Right hindlimb (tissue), 1 donor: ENCODE measurements around the gene DENND11.

Source experiments
- DNase-seq: peaks from one replicate; pipeline ENCODE4 v3.0.0-alpha.2; 2018

Gene DENND11

DNA sequence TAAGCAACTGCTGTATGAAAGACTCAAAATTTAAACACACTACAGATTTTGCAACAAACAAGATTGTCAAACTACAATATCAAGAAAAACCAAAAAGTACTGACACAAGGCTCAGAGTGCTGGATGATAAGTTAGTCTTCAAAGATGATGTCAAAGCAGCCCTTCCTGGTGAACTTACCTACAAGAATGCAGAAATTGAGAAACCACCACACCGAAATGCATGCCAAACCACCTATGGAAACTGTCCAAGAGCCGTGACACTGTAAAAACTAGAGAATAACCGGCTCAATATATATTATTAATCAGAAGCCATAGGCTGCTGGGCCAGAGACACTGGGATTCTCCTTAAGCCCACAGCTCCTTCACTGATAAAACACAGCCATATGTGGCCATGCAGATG, 25.3 kb downstream of the DENND11 start:
- DNase-seq, result no peak

DNA sequence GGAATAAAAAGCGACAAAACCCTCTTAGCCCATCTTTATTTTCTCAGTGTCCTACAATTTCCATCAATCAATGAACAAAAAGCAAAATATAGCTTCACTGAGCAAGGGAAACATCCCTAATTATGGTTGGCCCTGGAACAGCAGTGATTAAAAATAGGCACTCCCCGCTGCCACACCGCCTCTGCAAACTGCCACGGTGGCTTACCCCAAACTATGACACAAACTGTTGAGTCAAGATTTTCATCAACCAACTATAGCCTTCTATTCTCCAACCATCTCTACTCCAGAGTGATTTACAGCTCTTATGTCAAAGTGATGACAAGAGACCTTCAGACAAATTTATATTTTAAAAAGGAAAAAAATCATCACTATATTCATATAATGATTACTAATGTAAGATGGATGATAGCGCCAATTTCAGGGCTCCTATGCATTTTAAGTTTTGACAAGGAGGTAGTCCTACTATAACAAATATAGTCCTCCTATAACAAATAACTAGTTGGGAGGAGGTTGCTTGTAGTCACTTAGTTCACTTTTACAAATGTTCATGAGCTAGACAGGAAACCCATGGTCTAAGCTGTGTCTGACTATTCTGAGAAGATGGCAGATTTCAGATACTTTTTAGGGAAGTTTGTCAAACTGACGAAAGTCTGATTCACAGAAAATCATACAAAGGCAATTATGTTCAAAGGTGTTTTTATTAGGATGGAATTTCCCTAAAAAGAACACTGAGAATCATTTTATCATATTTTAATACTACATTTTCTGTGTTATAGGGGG, 26.3 kb downstream of the DENND11 start:
- no peak for DNase-seq

DNA sequence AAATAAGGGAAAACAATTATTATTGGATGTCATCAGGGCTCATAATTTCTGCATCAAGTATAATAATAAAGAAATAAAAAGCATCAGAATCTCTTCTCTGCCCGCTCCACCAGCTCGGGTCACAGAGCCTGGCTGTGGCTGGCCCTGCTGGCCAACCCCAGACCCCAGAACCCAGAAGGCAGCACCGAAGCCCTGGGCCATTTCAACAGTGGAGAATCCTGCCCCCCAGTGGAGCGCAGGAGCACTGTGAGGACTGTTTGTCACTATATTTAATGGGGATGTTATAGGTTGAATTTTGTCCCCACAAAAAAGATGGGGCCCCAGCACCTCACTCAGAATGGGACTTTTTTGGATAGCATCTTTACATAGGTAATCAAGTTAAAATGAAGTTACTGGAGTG, 27.3 kb downstream of the DENND11 start:
- DNase-seq, result no peak

DNA sequence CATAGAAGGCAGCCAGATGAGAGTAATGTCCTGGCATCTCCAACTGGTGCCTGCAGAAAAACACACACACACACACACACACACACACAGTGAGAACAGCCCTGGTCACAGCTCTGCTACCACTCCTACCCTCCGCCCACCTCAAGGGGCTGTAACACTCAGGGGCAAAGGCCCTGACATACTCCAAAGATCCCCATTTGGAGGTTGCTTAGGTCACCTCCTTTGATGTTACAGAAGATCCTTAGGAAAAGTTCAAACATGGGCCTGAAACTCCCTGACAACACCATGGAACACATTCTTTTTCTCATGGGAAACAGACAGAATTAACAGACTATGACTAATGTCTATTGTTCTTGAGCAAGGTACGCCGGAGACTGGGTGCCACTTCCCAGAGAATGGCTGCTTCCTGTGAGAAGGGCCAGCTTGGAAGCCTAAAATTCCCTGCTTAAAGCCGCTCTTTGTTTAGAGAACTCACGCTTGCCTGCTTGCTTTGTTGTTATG, 27.7 kb downstream of the DENND11 start:
- no peak for DNase-seq

DNA sequence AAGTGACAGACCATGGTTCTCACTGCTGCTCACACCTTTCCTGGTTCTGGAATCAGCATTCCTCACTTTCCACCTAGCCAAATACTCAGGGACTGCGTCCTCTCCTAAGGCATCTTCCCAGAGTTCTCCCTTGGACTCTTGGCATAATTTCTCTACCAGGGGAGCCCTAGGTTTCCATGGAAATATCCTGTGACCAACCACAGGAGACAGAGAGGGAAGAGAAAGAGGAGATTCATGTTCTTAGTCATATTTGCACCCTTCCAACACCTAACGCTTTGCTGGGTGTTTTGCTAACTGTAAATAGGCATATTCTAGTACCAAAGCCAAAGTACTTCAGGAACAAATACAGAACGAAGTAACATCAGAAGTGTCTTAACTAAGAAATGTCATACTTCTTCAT, 28.6 kb downstream of the DENND11 start:
- DNase-seq, result no peak

DNA sequence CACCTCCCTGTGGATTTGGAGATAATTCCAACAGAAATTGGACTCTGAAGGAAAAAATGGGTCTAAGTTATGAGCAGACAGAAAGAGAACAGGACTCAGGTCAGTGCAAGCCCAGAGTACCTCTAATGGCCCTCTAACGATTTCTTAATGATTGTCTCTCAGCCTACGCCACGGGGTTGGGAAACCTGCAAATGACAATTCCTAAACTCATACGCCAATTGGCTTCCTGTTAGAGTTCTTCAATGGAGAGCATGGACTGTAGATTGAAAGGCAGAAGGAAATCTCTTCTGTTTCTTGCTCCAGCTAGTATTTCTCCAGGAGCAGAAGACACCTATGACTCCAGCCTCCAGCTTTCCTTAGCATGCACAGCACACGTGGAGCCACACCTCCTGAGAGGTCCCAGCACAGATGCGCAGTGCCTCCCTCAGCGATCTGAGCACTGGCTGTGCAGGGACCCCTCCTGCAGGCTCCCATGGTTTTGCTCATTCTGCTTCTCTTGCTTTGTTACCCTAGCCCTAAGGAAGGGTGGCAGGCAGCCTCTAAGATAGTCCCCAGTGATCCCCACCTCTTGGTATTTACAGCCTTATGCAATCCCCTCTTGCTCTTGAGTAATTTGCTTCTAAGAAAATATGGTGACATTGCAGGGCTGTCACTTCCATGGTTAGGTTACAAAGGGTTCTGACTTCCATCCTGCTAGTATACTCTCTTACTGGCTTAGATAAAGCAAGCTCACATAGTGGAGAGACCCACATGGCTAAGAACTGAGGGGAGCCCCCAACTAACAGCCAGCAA, 30.1 kb downstream of the DENND11 start:
- no peak for DNase-seq

DNA sequence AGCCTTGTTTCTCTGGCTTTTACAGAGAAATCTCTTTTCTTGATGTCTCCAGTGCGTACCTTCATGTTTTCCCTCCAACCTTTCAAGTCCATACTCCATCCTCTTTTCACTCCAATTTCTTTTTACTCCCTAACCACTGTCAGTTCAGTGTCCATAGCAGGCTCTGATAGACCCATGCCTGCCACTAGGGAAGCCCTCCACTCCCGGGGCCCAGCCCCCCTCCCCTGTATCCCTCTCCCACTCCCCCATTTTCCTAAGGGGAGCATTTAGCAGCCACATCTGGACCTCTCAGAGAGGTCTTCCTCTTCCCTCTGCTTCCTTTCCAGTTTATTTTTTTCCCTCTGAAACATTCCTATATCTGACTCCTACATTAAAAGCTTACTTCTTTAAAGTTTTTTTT, 33.1 kb downstream of the DENND11 start:
- DNase-seq, result no peak

DNA sequence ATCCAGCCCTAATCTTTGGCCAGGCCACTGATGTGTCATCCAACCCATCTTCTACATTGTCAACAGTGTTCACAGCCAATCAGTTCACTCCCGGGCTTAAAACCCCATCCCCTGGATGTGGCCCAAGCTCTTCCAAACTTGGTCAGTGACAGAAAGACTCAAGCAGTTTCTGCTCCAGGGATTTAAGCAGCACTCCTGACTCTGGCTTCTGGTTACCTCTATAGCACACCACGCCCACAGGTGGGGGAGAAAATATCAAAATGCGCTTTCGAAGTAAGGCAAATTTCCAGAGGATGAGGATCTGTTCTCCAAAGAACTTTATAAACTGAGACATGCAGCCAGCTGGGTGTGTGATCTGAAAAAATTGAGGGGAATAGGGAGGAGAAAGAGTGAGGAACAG, 35.9 kb downstream of the DENND11 start:
- DNase-seq, result no peak

DNA sequence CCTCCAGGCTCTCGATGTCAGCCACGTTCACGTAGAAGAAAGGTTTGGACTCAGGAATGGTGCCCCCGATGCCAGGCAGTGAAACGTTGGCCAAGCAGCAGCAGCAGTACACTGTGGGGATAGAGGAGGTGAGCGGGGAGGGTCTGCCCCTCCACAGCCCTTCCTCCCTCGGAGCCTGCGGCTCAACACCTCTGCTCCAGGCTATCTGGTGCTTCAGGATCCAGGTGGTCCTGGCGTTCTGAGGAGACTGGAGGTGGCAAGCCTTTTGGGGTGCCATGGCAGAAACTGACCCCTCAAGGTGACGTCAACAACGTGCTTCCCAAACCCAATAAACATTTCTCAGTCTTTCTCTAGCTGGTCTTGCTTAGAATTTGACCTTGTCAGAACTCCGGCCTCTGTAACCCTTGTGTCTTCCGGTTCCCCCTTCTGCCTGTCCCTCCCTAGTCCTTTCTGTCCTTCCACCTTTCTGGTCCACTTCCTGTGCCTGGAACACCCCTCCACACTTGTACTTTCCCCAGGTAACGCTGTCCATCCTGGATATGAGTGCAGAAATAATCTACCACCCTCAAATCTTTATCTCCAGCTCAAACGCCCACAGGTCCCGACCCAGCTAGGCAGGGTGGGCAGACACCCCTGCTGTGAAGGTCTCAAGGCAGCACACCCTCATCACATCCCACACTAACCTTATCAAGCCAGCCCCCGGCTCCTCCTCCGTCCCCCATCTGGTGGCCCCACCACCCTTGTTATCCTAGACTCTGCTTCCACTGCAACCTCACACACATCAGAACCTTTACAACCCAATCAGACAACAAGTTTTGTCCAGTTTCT, 36.5 kb downstream of the DENND11 start:
- DNase-seq, result no peak

DNA sequence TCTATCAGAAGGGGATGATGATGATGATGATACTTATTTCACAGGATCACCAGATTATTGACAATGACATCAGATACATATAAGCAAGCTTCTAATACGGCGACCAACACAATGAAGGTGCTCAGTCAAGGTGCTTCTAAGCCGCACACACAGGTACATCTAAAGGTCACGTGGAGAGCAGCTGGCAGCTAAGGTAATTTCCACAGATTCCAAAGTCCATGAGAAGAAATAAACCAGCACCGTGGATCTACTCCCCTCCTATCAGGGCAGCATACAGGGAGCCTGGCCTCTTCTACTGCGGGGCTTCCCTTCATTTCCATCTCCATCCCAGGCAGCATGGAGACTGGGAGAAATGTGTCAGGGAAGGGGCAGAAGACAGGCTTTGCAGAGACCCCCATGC, 37.5 kb downstream of the DENND11 start:
- no peak for DNase-seq

DNA sequence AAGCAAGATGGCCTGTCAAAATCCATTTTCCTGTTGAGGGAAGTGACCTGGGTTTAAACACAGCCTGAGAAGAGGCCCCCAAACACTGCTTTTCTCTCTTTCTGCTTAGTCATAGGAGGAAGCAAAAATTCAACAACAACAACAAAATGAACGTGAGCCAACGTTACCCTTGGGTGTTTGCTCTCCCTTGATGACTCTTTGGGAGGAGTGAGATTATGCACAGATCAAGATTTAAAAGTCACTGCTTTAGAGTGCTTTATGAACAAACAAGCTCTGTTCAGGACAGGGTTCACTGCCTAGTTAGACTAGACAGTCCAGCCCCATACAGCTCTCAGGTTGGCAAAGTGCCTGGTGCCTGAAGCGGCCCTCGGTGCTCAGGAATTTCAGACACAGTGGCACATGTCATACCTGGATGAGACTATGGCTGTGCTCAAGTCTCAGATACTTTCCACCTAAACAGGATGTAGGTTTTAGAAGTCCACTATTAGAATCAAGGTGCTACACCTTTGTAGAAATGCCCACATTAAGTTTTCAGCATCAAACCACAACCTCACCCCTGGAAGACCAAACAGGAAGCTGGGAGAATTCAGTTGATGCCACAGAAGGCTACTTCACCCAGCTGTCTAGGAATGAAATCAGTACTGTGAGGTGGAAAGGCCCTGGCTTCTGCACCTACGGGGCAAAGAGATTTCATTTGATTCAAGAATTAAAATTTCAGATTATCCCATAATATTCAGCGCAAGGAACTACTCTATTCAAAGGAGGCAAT, 38.7 kb downstream of the DENND11 start:
- no peak for DNase-seq

DNA sequence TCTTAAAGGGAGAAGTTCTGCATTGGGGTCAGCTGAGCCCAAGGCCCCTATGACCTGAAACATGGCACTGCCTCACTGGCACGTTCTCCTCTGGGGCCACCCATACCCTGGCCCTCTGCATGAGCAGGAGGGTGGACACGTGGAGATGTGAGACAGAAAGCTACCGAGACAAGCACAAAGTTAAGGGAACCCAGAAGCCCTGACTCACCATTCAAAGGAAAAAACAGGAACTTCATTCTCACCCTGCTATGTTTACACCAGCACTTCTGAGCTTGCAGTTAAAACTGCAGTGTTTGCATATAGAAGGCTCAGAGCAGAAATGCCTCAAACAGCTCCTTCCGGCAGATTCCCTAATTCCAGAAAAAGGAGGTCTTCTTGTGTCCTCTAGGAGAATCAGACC, 41.7 kb downstream of the DENND11 start:
- DNase-seq, result no peak

DNA sequence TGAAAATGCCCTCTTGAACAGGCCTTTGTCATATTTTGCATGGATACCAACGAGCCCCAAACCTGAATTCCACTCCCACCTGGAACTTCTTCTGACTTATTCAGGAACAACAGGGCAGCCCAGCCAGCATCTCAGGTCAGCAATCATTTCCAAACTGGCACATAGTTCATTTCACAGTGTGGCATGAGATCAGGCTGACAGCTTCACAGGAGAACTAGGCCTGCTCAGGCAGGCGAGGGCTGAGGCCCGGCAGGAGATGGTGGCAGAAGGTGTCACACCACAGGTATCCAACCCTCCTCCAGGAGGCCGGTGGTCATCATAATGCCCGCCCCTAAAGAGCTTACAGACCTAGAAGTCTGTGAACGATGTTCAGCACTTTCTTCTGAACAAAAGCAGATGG, 42.5 kb downstream of the DENND11 start:
- no peak for DNase-seq

DNA sequence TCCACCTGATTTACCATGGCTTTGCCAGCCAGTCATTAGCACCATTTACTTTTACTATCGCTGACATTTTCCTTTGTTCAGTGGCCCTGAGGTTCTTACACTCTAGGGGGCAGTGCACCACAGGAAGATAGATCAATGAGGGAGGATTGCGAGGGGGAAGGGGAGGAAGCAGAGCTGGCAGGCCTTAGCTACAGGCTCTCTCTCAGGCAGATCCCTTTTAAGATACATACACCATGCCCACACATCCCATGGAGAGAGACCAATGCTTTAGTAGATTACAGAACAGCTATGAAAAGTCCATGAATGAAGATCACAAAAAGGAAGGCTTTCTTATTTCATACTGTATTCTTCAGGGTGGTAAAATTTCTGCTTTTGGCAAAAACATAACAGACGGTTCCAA, 47.4 kb downstream of the DENND11 start:
- peak; percentile 53 for DNase-seq

DNA sequence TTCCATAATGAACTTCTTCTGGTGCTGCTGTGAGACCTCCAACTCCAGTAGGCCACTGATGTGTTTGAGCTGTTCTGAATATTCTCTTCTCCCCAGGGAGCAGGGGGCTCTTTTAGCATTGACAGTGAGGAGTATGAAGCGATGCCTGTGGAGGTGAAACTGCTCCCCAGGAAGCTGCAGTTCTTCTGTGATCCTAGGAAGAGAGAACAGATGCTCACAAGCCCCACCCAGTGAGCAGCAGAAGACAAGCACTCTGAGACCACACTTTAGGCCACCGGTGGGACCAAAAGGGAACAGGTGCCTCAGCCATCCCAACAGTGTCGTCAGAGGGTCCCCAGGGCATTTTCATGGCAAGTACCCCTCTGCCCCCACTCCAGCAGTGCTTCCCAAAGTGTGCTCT, 49.3 kb downstream of the DENND11 start:
- no peak for DNase-seq
